Neuronal stem cell (in vitro differentiated cells): ENCODE results near the gene SRC.

Experiments used
- DNase-seq: peaks from one replicate; pipeline ENCODE4 v3.0.0-alpha.2; 2013; ENCODE audit warnings: low spot score
- H2AFZ ChIP-seq: one replicate; pipeline ENCODE4 v1.6.1; 2013; ENCODE audit warnings: mild to moderate bottlenecking, low read length, inconsistent platforms
- H2AK5ac ChIP-seq: 2 replicates; pipeline ENCODE4 v1.6.1; 2013; ENCODE audit warnings: low read depth, mild to moderate bottlenecking, inconsistent platforms, low read length, moderate library complexity, mixed read lengths
- H2BK120ac ChIP-seq: 2 replicates; pipeline ENCODE4 v1.6.1; 2013; ENCODE audit warnings: low read depth, mild to moderate bottlenecking, inconsistent platforms, low read length, moderate library complexity, mixed read lengths
- H2BK12ac ChIP-seq: one replicate; pipeline ENCODE4 v1.6.1; 2013; ENCODE audit warnings: low read length, inconsistent platforms
- H2BK15ac ChIP-seq: 2 replicates; pipeline ENCODE4 v1.6.1; 2013; ENCODE audit warnings: mild to moderate bottlenecking, low read length, inconsistent platforms, mixed read lengths
- H2BK5ac ChIP-seq: one replicate; pipeline ENCODE4 v1.6.1; 2013; ENCODE audit warnings: inconsistent platforms, mild to moderate bottlenecking, low read length, moderate library complexity
- H3K14ac ChIP-seq: one replicate; pipeline ENCODE4 v1.6.1; 2013; ENCODE audit warnings: low read length, inconsistent platforms
- H3K18ac ChIP-seq: 2 replicates; pipeline ENCODE4 v1.6.1; 2013; ENCODE audit warnings: low read length, inconsistent platforms
- H3K23ac ChIP-seq: 2 replicates; pipeline ENCODE4 v1.6.1; 2013; ENCODE audit warnings: low read depth, mild to moderate bottlenecking, mixed read lengths, low read length, inconsistent platforms; ENCODE audit not compliant: poor library complexity
- H3K27ac ChIP-seq: replicated peaks from 3 replicates; pipeline ENCODE4 v1.5.1; 2013; ENCODE audit warnings: low read length, inconsistent platforms
- H3K27me3 ChIP-seq, 3 experiments: 2 replicates each; pipeline ENCODE4 v1.6.1; 2013; ENCODE audit warnings: low read length in 3 of 3, mild to moderate bottlenecking in 2 of 3, inconsistent platforms in 1 of 3, low read depth in 1 of 3, mixed read lengths in 1 of 3, moderate library complexity in 1 of 3; ENCODE audit not compliant: control insufficient read depth in 3 of 3, insufficient read depth in 3 of 3
- H3K36me3 ChIP-seq, 2 donors: replicated peaks in 1 of 2; 2 replicates each; pipeline ENCODE4 v1.6.1; 2013; ENCODE audit warnings: low read length in 2 of 2; ENCODE audit not compliant: control insufficient read depth in 2 of 2, insufficient read depth in 2 of 2
- H3K4ac ChIP-seq: 2 replicates; pipeline ENCODE4 v1.6.1; 2013; ENCODE audit warnings: inconsistent platforms, mild to moderate bottlenecking, low read length, moderate library complexity
- H3K4me1 ChIP-seq, 2 donors: 1 replicate in 1 of 2; 2 replicates in 1 of 2; pipeline ENCODE4 v1.6.1; 2013; ENCODE audit warnings: low read length in 2 of 2, low read depth in 1 of 2; ENCODE audit not compliant: control insufficient read depth in 2 of 2, insufficient read depth in 1 of 2
- H3K4me2 ChIP-seq: one replicate; pipeline ENCODE4 v1.6.1; 2013; ENCODE audit warnings: mild to moderate bottlenecking, low read length, inconsistent platforms; ENCODE audit not compliant: insufficient read depth, poor library complexity, severe bottlenecking
- H3K4me3 ChIP-seq, 2 donors: 2 replicates each; pipeline ENCODE4 v1.5.1; 2013; ENCODE audit warnings: low read length in 2 of 2, mild to moderate bottlenecking in 2 of 2, inconsistent platforms in 1 of 2, moderate library complexity in 1 of 2
- H3K79me1 ChIP-seq: one replicate; pipeline ENCODE4 v1.6.1; 2013; ENCODE audit warnings: low read depth, mild to moderate bottlenecking, inconsistent platforms, low read length, moderate library complexity
- H3K9ac ChIP-seq: one replicate; pipeline ENCODE4 v1.6.1; 2013; ENCODE audit warnings: mild to moderate bottlenecking, low read depth, low read length, inconsistent platforms; ENCODE audit not compliant: poor library complexity
- H3K9me3 ChIP-seq, 2 donors: replicated peaks in 1 of 2; 2 replicates each; pipeline versions ENCODE3 to v1.6.1; 2013; ENCODE audit warnings: low read length in 2 of 2, mild to moderate bottlenecking in 2 of 2, inconsistent platforms in 1 of 2, low read depth in 1 of 2, mixed read lengths in 1 of 2, moderate library complexity in 1 of 2; ENCODE audit not compliant: control insufficient read depth in 2 of 2, insufficient read depth in 1 of 2
- H4K8ac ChIP-seq: one replicate; pipeline ENCODE4 v1.6.1; 2013; ENCODE audit warnings: low read depth, mild to moderate bottlenecking, inconsistent platforms, low read length, moderate library complexity
- H4K91ac ChIP-seq: one replicate; pipeline ENCODE4 v1.6.1; 2013; ENCODE audit warnings: low read length, low read depth, mild to moderate bottlenecking, inconsistent platforms; ENCODE audit not compliant: poor library complexity
- WGBS, 2 donors: extraction: QIAGEN DNeasy Blood & Tissue Kit; methylation state at CpG; one replicate each; pipeline ENCODE4 v1.1.7; 2013; ENCODE audit warnings: missing lambda C conversion rate in 2 of 2, mixed read lengths in 1 of 2; ENCODE audit not compliant: insufficient read length in 2 of 2, insufficient replicate concordance in 1 of 2; ENCODE audit errors: extremely low coverage in 2 of 2; 5-methylcytosine and 5-hydroxymethylcytosine counted together

The SRC gene

DNA sequence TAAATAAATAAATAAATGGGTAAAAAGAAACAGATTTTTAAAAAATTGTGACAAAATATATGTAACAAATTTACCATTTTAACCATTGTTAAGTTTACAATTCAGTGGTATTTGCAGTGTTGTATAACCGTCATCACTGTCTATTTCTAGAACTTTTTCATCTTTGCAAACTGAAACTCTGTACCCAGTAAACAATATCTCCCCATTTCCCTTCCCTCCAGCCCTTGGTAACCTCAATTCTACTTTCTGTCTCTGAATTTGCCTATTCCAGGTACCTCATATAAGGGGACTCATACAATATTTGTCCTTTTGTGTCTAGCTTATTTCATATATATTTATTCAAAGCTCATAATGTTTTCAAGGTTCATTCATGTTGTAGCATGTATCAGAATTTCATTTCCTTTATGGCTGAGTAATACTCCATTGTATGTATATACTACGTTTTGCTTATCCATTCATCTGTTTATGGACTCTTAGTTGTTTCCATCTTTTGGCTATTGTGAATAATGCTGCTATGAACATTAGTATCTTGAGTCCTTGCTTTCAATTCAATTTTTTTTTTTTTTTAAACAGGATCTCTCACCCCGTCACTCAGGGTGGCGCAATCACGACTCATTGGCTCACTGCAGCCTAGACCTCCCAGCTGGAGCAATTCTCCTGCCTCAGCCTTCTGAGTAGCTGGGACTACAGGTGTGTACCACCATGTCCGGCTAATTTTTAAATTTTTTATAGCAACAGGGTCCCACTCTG, 47.6 kb upstream of the SRC start:
- no peak overlapping the region for H3K4me2 ChIP-seq
- no peak overlapping the region for H2AK5ac ChIP-seq
- peaks cover 0 to 6% of the 10 kb centered on the region in 2 donors for H3K9me3 ChIP-seq
- H3K4me3 ChIP-seq, result no peak overlapping the region
- H2BK120ac ChIP-seq, result no peak overlapping the region
- H3K4me1 ChIP-seq, result peaks cover 4 to 9% of the 10 kb centered on the region in 2 donors
- peaks cover 4% of the 10 kb centered on the region for H3K79me1 ChIP-seq
- H4K91ac ChIP-seq, result no peak overlapping the region
- H3K18ac ChIP-seq, result no peak overlapping the region
- H3K14ac ChIP-seq, result no peak overlapping the region
- H4K8ac ChIP-seq, result no peak overlapping the region
- no peak overlapping the region for H3K23ac ChIP-seq
- no peak overlapping the region for H2BK5ac ChIP-seq
- H3K36me3 ChIP-seq, result peaks cover 13 to 74% of the 10 kb centered on the region in 2 donors
- DNase-seq, result no peak
- H2BK12ac ChIP-seq, result no peak overlapping the region
- H2AFZ ChIP-seq, result no peak overlapping the region
- no peak overlapping the region for H3K27ac ChIP-seq
- no peak overlapping the region for H3K9ac ChIP-seq
- no peaks in the 10 kb centered on the region for H3K27me3 ChIP-seq
- WGBS, 2 donors, result no CpG with 5 or more reads among the region's 6 CpGs
- H3K4ac ChIP-seq, result no peak overlapping the region
- no peak overlapping the region for H2BK15ac ChIP-seq

DNA sequence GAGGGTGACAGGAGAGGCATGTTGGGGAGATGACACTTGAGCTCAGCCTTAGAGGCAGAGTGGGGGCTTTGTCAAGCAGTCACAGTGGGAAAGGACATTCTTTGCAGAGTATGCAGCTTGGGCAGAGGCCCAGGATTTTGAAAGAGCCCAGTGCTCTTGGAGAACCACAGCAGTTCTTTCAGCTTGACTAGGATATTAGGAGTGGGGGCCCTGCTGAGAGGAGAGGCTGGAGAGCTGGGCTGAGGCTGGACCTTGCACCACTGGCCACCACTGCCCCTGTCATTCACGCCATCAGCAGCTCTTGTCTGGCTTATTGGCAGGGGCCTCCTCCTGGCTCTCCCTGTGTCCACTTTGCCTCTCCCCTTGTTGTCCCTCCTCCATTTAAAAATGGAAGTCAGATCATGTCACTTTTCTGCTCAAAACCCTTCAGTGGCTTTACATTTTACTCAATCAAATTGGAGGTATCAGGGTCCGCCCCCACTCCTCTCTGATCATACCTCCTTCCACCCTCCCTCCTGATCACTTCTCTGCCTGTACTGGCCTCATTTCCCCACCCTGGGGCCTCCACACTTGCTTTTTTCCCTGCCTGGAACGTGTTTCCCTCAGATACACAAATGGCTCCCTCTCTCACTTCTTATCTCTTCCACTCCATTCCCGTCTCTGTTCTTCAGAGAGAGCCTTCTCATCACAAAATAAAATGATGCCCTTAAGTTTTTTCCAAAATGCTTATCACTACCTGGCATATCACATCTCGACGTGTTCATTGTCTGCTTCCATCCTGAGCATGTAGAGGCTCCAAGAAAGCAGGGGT, 46.0 kb upstream of the SRC start:
- H3K79me1 ChIP-seq, result peaks cover 3% of the 10 kb centered on the region
- H3K4me1 ChIP-seq, result peaks cover 4 to 13% of the 10 kb centered on the region in 2 donors
- no peak overlapping the region for H2BK120ac ChIP-seq
- no peak overlapping the region for H2AFZ ChIP-seq
- no peak overlapping the region for H4K8ac ChIP-seq
- DNase-seq, result no peak
- H3K4me2 ChIP-seq, result no peak overlapping the region
- no peak overlapping the region for H2BK5ac ChIP-seq
- no peak overlapping the region for H3K14ac ChIP-seq
- no peak overlapping the region for H2BK15ac ChIP-seq
- H2BK12ac ChIP-seq, result no peak overlapping the region
- no peaks in the 10 kb centered on the region for H3K9me3 ChIP-seq
- no peak overlapping the region for H3K27ac ChIP-seq
- no peak overlapping the region for H3K4ac ChIP-seq
- no peak overlapping the region for H3K9ac ChIP-seq
- H3K23ac ChIP-seq, result no peak overlapping the region
- no peaks in the 10 kb centered on the region for H3K27me3 ChIP-seq
- H3K4me3 ChIP-seq, result no peak overlapping the region
- H2AK5ac ChIP-seq, result no peak overlapping the region
- no CpG with 5 or more reads among the region's 6 CpGs for WGBS, 2 donors
- no peak overlapping the region for H4K91ac ChIP-seq
- H3K18ac ChIP-seq, result no peak overlapping the region
- peaks cover 15 to 76% of the 10 kb centered on the region in 2 donors for H3K36me3 ChIP-seq

DNA sequence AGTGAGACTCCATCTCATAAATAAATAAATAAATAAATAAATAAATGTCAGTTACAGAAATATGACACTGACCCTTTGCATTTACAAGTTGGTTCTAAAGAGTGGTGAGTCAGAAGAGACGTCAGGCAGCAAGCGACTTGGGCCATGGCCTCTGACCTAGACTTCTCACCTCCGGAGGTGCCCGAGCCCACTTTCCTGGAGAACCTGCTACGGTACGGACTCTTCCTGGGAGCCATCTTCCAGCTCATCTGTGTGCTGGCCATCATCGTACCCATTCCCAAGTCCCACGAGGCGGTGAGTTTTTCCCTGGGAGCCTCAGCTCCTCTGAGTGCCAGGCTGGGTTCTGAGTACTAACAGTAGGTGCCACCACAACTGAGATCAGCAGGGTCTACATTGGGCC, 44.8 kb upstream of the SRC start:
- no peak overlapping the region for H3K18ac ChIP-seq
- H2BK120ac ChIP-seq, result no peak overlapping the region
- no peak overlapping the region for H3K4me3 ChIP-seq
- H2AK5ac ChIP-seq, result no peak overlapping the region
- no peak overlapping the region for H4K8ac ChIP-seq
- H3K14ac ChIP-seq, result no peak overlapping the region
- H3K4me1 ChIP-seq, result peaks cover 0 to 11% of the 10 kb centered on the region in 2 donors
- no peaks in the 10 kb centered on the region for H3K27me3 ChIP-seq
- no peak overlapping the region for H2BK12ac ChIP-seq
- no peak overlapping the region for H3K9ac ChIP-seq
- no peak overlapping the region for H4K91ac ChIP-seq
- no peak overlapping the region for H3K27ac ChIP-seq
- no peak overlapping the region for H3K4ac ChIP-seq
- peaks cover 3% of the 10 kb centered on the region for H3K79me1 ChIP-seq
- DNase-seq, result no peak
- H3K36me3 ChIP-seq, result peaks cover 15 to 86% of the 10 kb centered on the region in 2 donors
- no peaks in the 10 kb centered on the region for H3K9me3 ChIP-seq
- no peak overlapping the region for H2BK5ac ChIP-seq
- H3K4me2 ChIP-seq, result no peak overlapping the region
- no peak overlapping the region for H2AFZ ChIP-seq
- H2BK15ac ChIP-seq, result no peak overlapping the region
- H3K23ac ChIP-seq, result no peak overlapping the region
- WGBS, 2 donors, result no CpG with 5 or more reads among the region's 9 CpGs

DNA sequence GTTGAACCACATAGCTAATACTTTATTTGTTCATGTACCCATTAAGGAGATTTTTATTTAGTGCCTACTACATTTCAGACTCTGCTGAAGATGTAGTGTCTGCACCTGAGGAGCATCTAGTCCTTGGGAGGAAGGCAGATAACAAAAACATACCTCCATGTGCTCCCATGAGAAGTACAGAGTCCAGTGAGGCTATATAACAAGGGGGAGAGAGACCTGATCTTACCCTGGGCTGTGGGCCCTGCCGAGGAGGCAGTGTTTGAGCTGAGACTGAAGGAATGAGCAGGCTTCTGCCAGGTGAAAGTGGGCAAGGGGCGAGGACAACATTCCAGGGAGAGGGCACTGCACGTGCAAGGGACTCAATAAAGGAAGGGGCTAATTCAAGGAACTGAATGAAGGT, 44.4 kb upstream of the SRC start:
- Histone ChIP-seq H3K18ac (no peak overlapping the region), H3K79me1 (peaks cover 3% of the 10 kb centered on the region), H2BK120ac (no peak overlapping the region), H3K14ac (no peak overlapping the region), H3K4me2 (no peak overlapping the region), H3K4me1 (peaks cover 0 to 11% of the 10 kb centered on the region in 2 donors), H2AFZ (no peak overlapping the region), H2AK5ac (no peak overlapping the region), H3K23ac (no peak overlapping the region), H3K27me3 (no peaks in the 10 kb centered on the region), H4K8ac (no peak overlapping the region), H2BK5ac (no peak overlapping the region), H2BK15ac (no peak overlapping the region), H4K91ac (no peak overlapping the region), H3K27ac (no peak overlapping the region), H2BK12ac (no peak overlapping the region), H3K9me3 (no peaks in the 10 kb centered on the region), H3K4me3 (no peak overlapping the region), H3K36me3 (peaks cover 15 to 88% of the 10 kb centered on the region in 2 donors), H3K4ac (no peak overlapping the region), H3K9ac (no peak overlapping the region)
- DNase-seq, result no peak
- no CpG with 5 or more reads among the region's 3 CpGs for WGBS, 2 donors
